WTC11 (cell line): ENCODE results near the gene CCDC68.

Source experiments
- TCF7 ChIP-seq: sonication (generic); formaldehyde crosslinking; IDR thresholded peaks from 2 replicates; pipeline ENCODE4 v1.8.0; 2022; ENCODE audit warnings: mild to moderate bottlenecking, low read depth, missing genetic modification reagents, moderate library complexity
- TF ChIP-seq, protein P1 (sequence below): sonication (generic); formaldehyde crosslinking; IDR thresholded peaks from 2 replicates; pipeline ENCODE4 v1.8.0; 2022; ENCODE audit warnings: missing genetic modification reagents

DNA sequence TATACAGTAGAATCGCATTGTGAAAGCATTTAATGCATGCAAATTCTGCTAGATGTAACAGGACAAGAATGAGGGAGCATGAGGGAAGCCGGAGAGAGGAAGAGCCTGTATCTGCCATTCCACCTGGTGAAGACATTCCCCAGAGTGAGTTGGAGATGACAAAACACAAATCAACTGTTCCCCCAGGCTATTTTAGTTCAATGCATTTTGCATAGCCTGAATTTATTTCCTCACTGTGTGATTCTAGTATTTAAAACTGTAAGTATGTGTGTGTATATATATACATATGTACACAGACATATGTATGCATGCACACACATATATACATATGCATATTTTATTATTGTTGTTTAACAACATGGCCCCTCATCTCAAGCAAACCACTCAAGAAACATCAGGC, 54.7 kb downstream of the CCDC68 start:
- TF ChIP-seq, protein P1, sequence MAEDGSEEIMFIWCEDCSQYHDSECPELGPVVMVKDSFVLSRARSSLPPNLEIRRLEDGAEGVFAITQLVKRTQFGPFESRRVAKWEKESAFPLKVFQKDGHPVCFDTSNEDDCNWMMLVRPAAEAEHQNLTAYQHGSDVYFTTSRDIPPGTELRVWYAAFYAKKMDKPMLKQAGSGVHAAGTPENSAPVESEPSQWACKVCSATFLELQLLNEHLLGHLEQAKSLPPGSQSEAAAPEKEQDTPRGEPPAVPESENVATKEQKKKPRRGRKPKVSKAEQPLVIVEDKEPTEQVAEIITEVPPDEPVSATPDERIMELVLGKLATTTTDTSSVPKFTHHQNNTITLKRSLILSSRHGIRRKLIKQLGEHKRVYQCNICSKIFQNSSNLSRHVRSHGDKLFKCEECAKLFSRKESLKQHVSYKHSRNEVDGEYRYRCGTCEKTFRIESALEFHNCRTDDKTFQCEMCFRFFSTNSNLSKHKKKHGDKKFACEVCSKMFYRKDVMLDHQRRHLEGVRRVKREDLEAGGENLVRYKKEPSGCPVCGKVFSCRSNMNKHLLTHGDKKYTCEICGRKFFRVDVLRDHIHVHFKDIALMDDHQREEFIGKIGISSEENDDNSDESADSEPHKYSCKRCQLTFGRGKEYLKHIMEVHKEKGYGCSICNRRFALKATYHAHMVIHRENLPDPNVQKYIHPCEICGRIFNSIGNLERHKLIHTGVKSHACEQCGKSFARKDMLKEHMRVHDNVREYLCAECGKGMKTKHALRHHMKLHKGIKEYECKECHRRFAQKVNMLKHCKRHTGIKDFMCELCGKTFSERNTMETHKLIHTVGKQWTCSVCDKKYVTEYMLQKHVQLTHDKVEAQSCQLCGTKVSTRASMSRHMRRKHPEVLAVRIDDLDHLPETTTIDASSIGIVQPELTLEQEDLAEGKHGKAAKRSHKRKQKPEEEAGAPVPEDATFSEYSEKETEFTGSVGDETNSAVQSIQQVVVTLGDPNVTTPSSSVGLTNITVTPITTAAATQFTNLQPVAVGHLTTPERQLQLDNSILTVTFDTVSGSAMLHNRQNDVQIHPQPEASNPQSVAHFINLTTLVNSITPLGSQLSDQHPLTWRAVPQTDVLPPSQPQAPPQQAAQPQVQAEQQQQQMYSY (CRISPR knock-in tag): no peak
- TF ChIP-seq TCF7 (CRISPR knock-in tag): no peak
